ENCODE data around the gene ITGBL1. TPM values are rescaled to one million over a fixed set of nuclear protein-coding genes. Genes with fewer than 3 reads are reported as not detected.

Gene ITGBL1
- total RNA-seq, 2 experiments from 2014 or later: not detected

- Mint-ChIP-seq H3K27ac (no peak overlapping the region), H3K4me3 (no peak overlapping the region), H3K27me3 (peaks cover 3% of the 10 kb centered on the region), H3K4me1 (ENCODE audit: low read depth) (no peaks in the 10 kb centered on the region), H3K9me3 (no peaks in the 10 kb centered on the region), H3K36me3 (no peaks in the 10 kb centered on the region)
- intact Hi-C loops (cut with micrococcal nuclease): no loop called here
- DNase-seq: no peak
- ChIA-PET CTCF (no interaction called here), POLR2A (no interaction called here)
These were observed 38.0 kb downstream of the ITGBL1 start for GRCh38 chr13:101490406-101491015.

- H3K27ac Mint-ChIP-seq: no peak overlapping the region
- intact Hi-C loops (cut with micrococcal nuclease): no loop called here
- no peaks in the 10 kb centered on the region for H3K9me3 Mint-ChIP-seq
- no peaks in the 10 kb centered on the region for H3K36me3 Mint-ChIP-seq
- H3K4me3 Mint-ChIP-seq: no peak overlapping the region
- no peaks in the 10 kb centered on the region for H3K4me1 Mint-ChIP-seq (ENCODE audit: low read depth)
- ChIA-PET POLR2A (no interaction called here), CTCF (no interaction called here)
- DNase-seq: no peak
- H3K27me3 Mint-ChIP-seq: peaks cover 3% of the 10 kb centered on the region
These were observed 39.9 kb downstream of the ITGBL1 start for GRCh38 chr13:101492251-101492910.

GRCh38 chr13:101493541-101493940, 41.1 kb downstream of the ITGBL1 start:
- CTCF ChIA-PET: interaction anchor here (0.7 kb wide), 1 partner anchor 264 kb away, joined by 3 read pairs; no protein-coding TSS in a partner anchor
- POLR2A ChIA-PET: no interaction called here
- DNase-seq: no peak

GRCh38 chr13:101499406-101499805, 46.9 kb downstream of the ITGBL1 start:
- POLR2A ChIA-PET: no interaction called here
- CTCF ChIA-PET: no interaction called here
- H3K27me3 Mint-ChIP-seq: peaks cover 7% of the 10 kb centered on the region
- H3K9me3 Mint-ChIP-seq: no peaks in the 10 kb centered on the region
- H3K36me3 Mint-ChIP-seq: no peaks in the 10 kb centered on the region
- H3K27ac Mint-ChIP-seq: no peak overlapping the region
- no peak for DNase-seq
- intact Hi-C loops (cut with micrococcal nuclease): no loop called here
- H3K4me3 Mint-ChIP-seq: no peak overlapping the region
- no peaks in the 10 kb centered on the region for H3K4me1 Mint-ChIP-seq (ENCODE audit: low read depth)

More at GRCh38 chr13:101493541-101493940, 41.1 kb downstream of the ITGBL1 start:
- intact Hi-C loops (cut with micrococcal nuclease): no loop called here
- Mint-ChIP-seq H3K4me3 (no peak overlapping the region), H3K36me3 (no peaks in the 10 kb centered on the region), H3K27ac (no peak overlapping the region), H3K4me1 (ENCODE audit: low read depth) (no peaks in the 10 kb centered on the region), H3K27me3 (peaks cover 3% of the 10 kb centered on the region), H3K9me3 (no peaks in the 10 kb centered on the region)

GRCh38 chr13:101502618-101503017, 50.1 kb downstream of the ITGBL1 start:
- Mint-ChIP-seq H3K27me3 (peaks cover 12% of the 10 kb centered on the region), H3K36me3 (no peaks in the 10 kb centered on the region), H3K4me3 (no peak overlapping the region), H3K27ac (no peak overlapping the region), H3K4me1 (ENCODE audit: low read depth) (no peaks in the 10 kb centered on the region), H3K9me3 (no peaks in the 10 kb centered on the region)
- intact Hi-C loops (cut with micrococcal nuclease): no loop called here
- DNase-seq: no peak
- ChIA-PET POLR2A (no interaction called here), CTCF (no interaction called here)

GRCh38 chr13:101511161-101511560, 58.7 kb downstream of the ITGBL1 start:
- Mint-ChIP-seq H3K9me3 (no peaks in the 10 kb centered on the region), H3K4me3 (no peak overlapping the region), H3K4me1 (ENCODE audit: low read depth) (peaks cover 8% of the 10 kb centered on the region), H3K27me3 (peaks cover 12% of the 10 kb centered on the region), H3K27ac (no peak overlapping the region), H3K36me3 (no peaks in the 10 kb centered on the region)
- intact Hi-C loops (cut with micrococcal nuclease): loop anchor here (10.0 kb wide), 4 partner anchors 366 to 1044 kb away; no protein-coding TSS in a partner anchor
- DNase-seq: no peak
- POLR2A ChIA-PET: no interaction called here
- CTCF ChIA-PET: interaction anchor here (1.3 to 2.1 kb wide), 2 partner anchors 244 to 246 kb away, joined by 3 to 9 read pairs; no protein-coding TSS in a partner anchor

GRCh38 chr13:101511766-101512165, 59.3 kb downstream of the ITGBL1 start:
- DNase-seq: no peak
- Mint-ChIP-seq H3K27ac (no peak overlapping the region), H3K36me3 (no peaks in the 10 kb centered on the region), H3K4me3 (no peak overlapping the region), H3K4me1 (ENCODE audit: low read depth) (peaks cover 8% of the 10 kb centered on the region), H3K27me3 (peaks cover 10% of the 10 kb centered on the region), H3K9me3 (no peaks in the 10 kb centered on the region)
- intact Hi-C loops (cut with micrococcal nuclease): loop anchor here (10.0 kb wide), 4 partner anchors 367 to 1043 kb away; no protein-coding TSS in a partner anchor
- CTCF ChIA-PET: interaction anchor here (1.3 to 2.1 kb wide), 2 partner anchors 243 to 246 kb away, joined by 3 to 9 read pairs; no protein-coding TSS in a partner anchor
- POLR2A ChIA-PET: no interaction called here

- ChIA-PET CTCF (no interaction called here), POLR2A (no interaction called here)
- no peaks in the 10 kb centered on the region for H3K36me3 Mint-ChIP-seq
- no peak overlapping the region for H3K4me3 Mint-ChIP-seq
- no peaks in the 10 kb centered on the region for H3K9me3 Mint-ChIP-seq
- H3K27me3 Mint-ChIP-seq: peaks cover 9% of the 10 kb centered on the region
- no peak overlapping the region for H3K27ac Mint-ChIP-seq
- peaks cover 8% of the 10 kb centered on the region for H3K4me1 Mint-ChIP-seq (ENCODE audit: low read depth)
- DNase-seq: no peak
- intact Hi-C loops (cut with micrococcal nuclease): loop anchor here (10.0 kb wide), 4 partner anchors 368 to 1042 kb away; no protein-coding TSS in a partner anchor
These were observed 60.2 kb downstream of the ITGBL1 start for GRCh38 chr13:101512650-101513049.

GRCh38 chr13:101514100-101514499, 61.6 kb downstream of the ITGBL1 start:
- Mint-ChIP-seq H3K9me3 (no peaks in the 10 kb centered on the region), H3K4me1 (ENCODE audit: low read depth) (peaks cover 8% of the 10 kb centered on the region), H3K4me3 (no peak overlapping the region), H3K27me3 (peaks cover 3% of the 10 kb centered on the region), H3K27ac (no peak overlapping the region), H3K36me3 (no peaks in the 10 kb centered on the region)
- POLR2A ChIA-PET: no interaction called here
- intact Hi-C loops (cut with micrococcal nuclease): loop anchor here (1.0 to 10.0 kb wide), 5 partner anchors 243 to 1041 kb away; no protein-coding TSS in a partner anchor
- CTCF ChIA-PET: interaction anchor here (0.6 to 1.8 kb wide), 6 partner anchors 8 to 1042 kb away, joined by 3 to 25 read pairs (median 3); no protein-coding TSS in a partner anchor
- no peak for DNase-seq

- POLR2A ChIA-PET: no interaction called here
These were observed 62.3 kb downstream of the ITGBL1 start for GRCh38 chr13:101514695-101515275.

GRCh38 chr13:101515504-101515903, 63.0 kb downstream of the ITGBL1 start:
- POLR2A ChIA-PET: no interaction called here
- Mint-ChIP-seq H3K27ac (no peak overlapping the region), H3K36me3 (no peaks in the 10 kb centered on the region), H3K4me1 (ENCODE audit: low read depth) (peaks cover 19% of the 10 kb centered on the region), H3K27me3 (peaks cover 2% of the 10 kb centered on the region), H3K9me3 (no peaks in the 10 kb centered on the region), H3K4me3 (no peak overlapping the region)
- CTCF ChIA-PET: interaction anchor here (0.9 to 4.0 kb wide), 3 partner anchors 242 to 371 kb away, joined by 3 to 25 read pairs (median 16); no protein-coding TSS in a partner anchor
- DNase-seq: no peak
- intact Hi-C loops (cut with micrococcal nuclease): loop anchor here (1.0 to 10.0 kb wide), 5 partner anchors 112 to 1039 kb away; no protein-coding TSS in a partner anchor

More at GRCh38 chr13:101514695-101515275, 62.3 kb downstream of the ITGBL1 start:
- Mint-ChIP-seq H3K4me1 (ENCODE audit: low read depth) (peaks cover 12% of the 10 kb centered on the region), H3K27me3 (peaks cover 2% of the 10 kb centered on the region), H3K9me3 (no peaks in the 10 kb centered on the region), H3K36me3 (no peaks in the 10 kb centered on the region), H3K4me3 (no peak overlapping the region), H3K27ac (no peak overlapping the region)
- intact Hi-C loops (cut with micrococcal nuclease): loop anchor here (1.0 to 10.0 kb wide), 6 partner anchors 113 to 1040 kb away; no protein-coding TSS in a partner anchor
- DNase-seq: no peak
- CTCF ChIA-PET: interaction anchor here (0.6 to 1.8 kb wide), 7 partner anchors 9 to 1041 kb away, joined by 3 to 25 read pairs (median 3); no protein-coding TSS in a partner anchor

- CTCF ChIA-PET: interaction anchor here (4.0 kb wide), 1 partner anchor 241 kb away, joined by 16 read pairs; no protein-coding TSS in a partner anchor
- Mint-ChIP-seq H3K27ac (no peak overlapping the region), H3K4me1 (ENCODE audit: low read depth) (peaks cover 26% of the 10 kb centered on the region)
These were observed 63.8 kb downstream of the ITGBL1 start for GRCh38 chr13:101516262-101516661.

More at GRCh38 chr13:101516262-101516661, 63.8 kb downstream of the ITGBL1 start:
- Mint-ChIP-seq H3K4me3 (no peak overlapping the region), H3K27me3 (peaks cover 2% of the 10 kb centered on the region), H3K9me3 (no peaks in the 10 kb centered on the region), H3K36me3 (no peaks in the 10 kb centered on the region)
- no peak for DNase-seq
- intact Hi-C loops (cut with micrococcal nuclease): loop anchor here (10.0 kb wide), 4 partner anchors 371 to 1039 kb away; no protein-coding TSS in a partner anchor
- POLR2A ChIA-PET: no interaction called here

All from activated CD4-positive, alpha-beta memory T cell treated with anti-CD3 and anti-CD28 coated beads for 36 hours (primary cell).